C4-2B (cell line): Measurements from ENCODE around the gene PNPLA6.

ENCODE experiments used
- CTCF ChIP-seq: fragments of 450-650 bp; conservative IDR thresholded peaks from 2 replicates; pipeline ENCODE4 v1.5.1; 2017; ENCODE audit warnings: mild to moderate bottlenecking
- ZFX ChIP-seq: fragments of 450-650 bp; IDR thresholded peaks from 2 replicates; pipeline ENCODE4 v1.6.1; 2017

DNA sequence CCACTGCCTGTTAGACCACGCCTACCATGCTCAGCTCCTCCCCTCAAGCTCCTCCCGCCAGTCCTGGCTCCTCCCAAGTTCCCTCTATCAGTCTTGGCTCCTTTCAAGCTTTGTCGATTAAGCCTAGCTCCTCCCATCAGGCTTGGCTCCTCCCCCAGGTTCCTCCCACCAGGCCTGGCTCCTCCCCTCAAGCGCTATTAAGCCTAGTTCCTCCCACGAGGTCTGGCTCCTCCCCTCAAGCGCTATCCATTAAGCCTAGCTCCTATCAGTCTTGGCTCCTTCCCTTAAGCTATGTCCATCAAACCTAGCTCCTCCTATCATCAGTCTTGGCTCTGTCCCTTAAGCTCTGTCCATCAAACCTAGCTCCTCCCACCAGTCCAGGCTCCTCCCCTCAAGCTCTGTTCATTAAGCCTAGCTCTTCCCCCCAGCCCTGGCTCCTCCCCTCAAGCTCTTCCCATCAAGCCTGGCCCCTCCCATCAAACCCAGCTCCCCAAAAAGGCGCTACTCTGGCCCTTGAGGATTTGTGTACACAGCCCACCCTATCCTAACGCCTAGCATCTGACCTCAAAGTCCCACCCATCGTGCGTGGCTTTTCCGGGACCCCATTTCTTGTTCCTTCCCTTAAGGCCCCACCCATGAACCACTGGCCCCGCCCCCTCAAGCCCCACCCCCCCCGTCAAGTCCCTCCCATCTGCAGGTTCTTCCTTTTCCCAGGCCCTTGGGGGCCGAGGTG, 70.1 kb downstream of the PNPLA6 start:
- no peak for TF ChIP-seq CTCF
- no peak for TF ChIP-seq ZFX
